ENCODE data around the gene WNT7A.

GRCh38 chr3:13829311-13829710, 50.6 kb downstream of the WNT7A start:
- TF ChIP-seq CTCF (IDR thresholded peaks at IDR 0.05 in 2 of 3, conservative IDR thresholded peaks at IDR 0.05 in 1 of 3; ENCODE audit: borderline replicate concordance in 1 of 3, insufficient read depth in 1 of 3, low read depth in 2 of 3, low read length in 2 of 3) (no peak), POLR2A (IDR thresholded peaks at IDR 0.05; ENCODE audit: borderline replicate concordance, extremely low read depth, insufficient read depth, insufficient read length) (no peak), EZH2phosphoT487 (IDR thresholded peaks at IDR 0.05; ENCODE audit: borderline replicate concordance) (no peak), EGR1 (IDR thresholded peaks at IDR 0.05; ENCODE audit: low read depth) (no peak), MAX (IDR thresholded peaks at IDR 0.05) (no peak), SP1 (IDR thresholded peaks at IDR 0.05; ENCODE audit: low read depth) (no peak), ZFX (IDR thresholded peaks at IDR 0.05) (no peak), POLR2AphosphoS5 (IDR thresholded peaks at IDR 0.05; ENCODE audit: low read depth, low read length) (no peak)
